GM12878 (cell line): ENCODE measurements around the gene ZG16. TPM values are rescaled to one million over a fixed set of nuclear protein-coding genes. Genes with fewer than 3 reads are reported as not detected.

Experiments
- ATF2 ChIP-seq: IDR thresholded peaks from 2 replicates; pipeline ENCODE4 v1.6.1; 2012; ENCODE audit warnings: low read length, inconsistent platforms
- CTCF ChIP-seq, 3 experiments: IDR thresholded peaks in 2 of 3; conservative IDR thresholded peaks in 1 of 3; 2 replicates each; pipeline ENCODE4 v1.5.1; 2011; ENCODE audit warnings: low read depth in 3 of 3, low read length in 3 of 3, mild to moderate bottlenecking in 3 of 3, control low read depth in 2 of 3, moderate library complexity in 2 of 3, inconsistent platforms in 1 of 3, mixed read lengths in 1 of 3; ENCODE audit not compliant: control insufficient read depth in 2 of 3, insufficient read depth in 1 of 3; ENCODE audit errors: extremely low read depth in 1 of 3
- EP300 ChIP-seq, 2 experiments: fragments of 150-350 bp in 1 of 2; IDR thresholded peaks; 2 replicates each; pipeline ENCODE4 v1.6.1; 2011 to 2012; ENCODE audit warnings: low read depth in 2 of 2, low read length in 2 of 2, borderline replicate concordance in 1 of 2, improper control_type of control experiment in 1 of 2, inconsistent platforms in 1 of 2; ENCODE audit not compliant: control insufficient read depth in 1 of 2
- GABPA ChIP-seq: IDR thresholded peaks from 2 replicates; pipeline ENCODE4 v1.6.1; 2014; ENCODE audit warnings: antibody characterized with exemption, low read depth, mild to moderate bottlenecking, inconsistent platforms
- HSF1 ChIP-seq: fragments of 150-350 bp; IDR thresholded peaks from 2 replicates; pipeline ENCODE4 v1.6.1; 2014; ENCODE audit warnings: mild to moderate bottlenecking, low read depth, low read length
- KLF5 ChIP-seq: fragments of 450-650 bp; IDR thresholded peaks from 2 replicates; pipeline ENCODE4 v1.6.1; 2014; ENCODE audit warnings: mild to moderate bottlenecking; ENCODE audit not compliant: partially characterized antibody
- MTA3 ChIP-seq: IDR thresholded peaks from 2 replicates; pipeline ENCODE4 v1.6.1; 2012; ENCODE audit warnings: low read length, inconsistent platforms, borderline replicate concordance
- NBN ChIP-seq: fragments of 450-650 bp; IDR thresholded peaks from 2 replicates; pipeline ENCODE4 v1.6.1; 2016
- NR2C1 ChIP-seq: fragments of 450-650 bp; IDR thresholded peaks from 2 replicates; pipeline ENCODE4 v1.6.1; 2017; ENCODE audit warnings: antibody characterized with exemption, mild to moderate bottlenecking, moderate library complexity
- NR2F1 ChIP-seq: fragments of 450-650 bp; conservative IDR thresholded peaks from 2 replicates; pipeline ENCODE4 v1.6.1; 2017; ENCODE audit warnings: mild to moderate bottlenecking
- PKNOX1 ChIP-seq: fragments of 450-650 bp; IDR thresholded peaks from 2 replicates; pipeline ENCODE4 v1.6.1; 2016; ENCODE audit warnings: mild to moderate bottlenecking
- POLR2AphosphoS5 ChIP-seq: IDR thresholded peaks from 2 replicates; pipeline ENCODE4 v1.6.1; 2011; ENCODE audit warnings: mild to moderate bottlenecking, low read length, inconsistent platforms
- RBBP5 ChIP-seq: fragments of 200-600 bp; sonication (generic); conservative IDR thresholded peaks from 2 replicates; pipeline ENCODE4 v1.6.1; 2016
- SMARCA5 ChIP-seq: fragments of 450-650 bp; IDR thresholded peaks from 2 replicates; pipeline ENCODE4 v1.6.1; 2017; ENCODE audit warnings: mild to moderate bottlenecking
- SREBF1 ChIP-seq: IDR thresholded peaks from 2 replicates; pipeline ENCODE4 v1.6.1; 2012; ENCODE audit warnings: mild to moderate bottlenecking, low read length
- STAT1 ChIP-seq: fragments of 450-650 bp; conservative IDR thresholded peaks from 2 replicates; pipeline ENCODE4 v1.6.1; 2014; ENCODE audit warnings: antibody characterized with exemption, mild to moderate bottlenecking
- TBL1XR1 ChIP-seq: IDR thresholded peaks from 2 replicates; pipeline ENCODE4 v1.6.1; 2012; ENCODE audit warnings: low read depth, low read length, improper control_type of control experiment
- YY1 ChIP-seq: IDR thresholded peaks from 2 replicates; pipeline ENCODE4 v1.6.1; 2011; ENCODE audit warnings: low read depth, mild to moderate bottlenecking, low read length
- ZNF207 ChIP-seq: fragments of 450-650 bp; IDR thresholded peaks from 2 replicates; pipeline ENCODE4 v1.6.1; 2014; ENCODE audit warnings: antibody characterized with exemption, mild to moderate bottlenecking, borderline replicate concordance
- ZNF622 ChIP-seq: fragments of 450-650 bp; IDR thresholded peaks from 2 replicates; pipeline ENCODE4 v1.6.1; 2017; ENCODE audit warnings: mild to moderate bottlenecking, inconsistent platforms
- ZNF687 ChIP-seq: fragments of 450-650 bp; IDR thresholded peaks from 2 replicates; pipeline ENCODE4 v1.6.1; 2017; ENCODE audit warnings: mild to moderate bottlenecking, moderate library complexity
- polyA plus RNA-seq, 11 experiments: library from polyadenylated mRNA; depleted of rRNA in 4 of 11; unstranded in 6 of 11; stranded (reverse) in 5 of 11; fragments of >200 nt; fragmentation: Nextera tagmentation in 4 of 11; fragmentation: Illumina TruSeq in 1 of 11; extraction: Ambion mirVana in 4 of 11; extraction: Trizol in 1 of 11; gene quantifications; 1 replicate in 1 of 11; 2 replicates in 10 of 11; pipeline versions ENCODE4 v1.2.1 to v1.2.3, GENCODE V29; 2011 to 2016; ENCODE audit warnings: inconsistent platforms in 2 of 11, missing spikeins in 2 of 11, low read depth in 1 of 11
- total RNA-seq, 4 experiments: library from RNA; depleted of rRNA in 3 of 4; stranded (reverse); fragments of >200 nt in 3 of 4; fragmentation: Illumina TruSeq in 1 of 4; extraction: Trizol in 1 of 4; gene quantifications; 2 replicates each; pipeline versions ENCODE4 v1.2.1 to v1.2.3, GENCODE V29; 2013 to 2021

The ZG16 gene
- total and polyA plus RNA-seq, 10 of the 15 experiments (the other 5 are each of a cell fraction or from before 2014, with no cell fraction given), result not detected

- TF ChIP-seq CTCF (IDR thresholded peaks at IDR 0.05 in 2 of 3, conservative IDR thresholded peaks at IDR 0.05 in 1 of 3; ENCODE audit: control insufficient read depth in 2 of 3, extremely low read depth in 1 of 3, insufficient read depth in 1 of 3, low read depth in 3 of 3, low read length in 3 of 3) (peak; percentile 58 to 72 (median 68)), PKNOX1 (peak; percentile 78), YY1 (0 out of 2 replicates have a peak, but pooled peaks have one; percentile 37), GABPA (no peak), STAT1 (no peak), SMARCA5 (peak; percentile 57), KLF5 (peak; percentile 19), HSF1 (no peak), EP300 (IDR thresholded peaks at IDR 0.05; ENCODE audit: borderline replicate concordance in 1 of 2, control insufficient read depth in 1 of 2, low read depth in 2 of 2, low read length in 2 of 2) (0 out of 4 replicates have a peak, but pooled peaks of 1 of the 2 experiments have one; percentile 12), TBL1XR1 (0 out of 2 replicates have a peak, but pooled peaks have one; percentile 4), RBBP5 (no peak), ZNF687 (peak; percentile 97), POLR2AphosphoS5 (peak; percentile 65), ATF2 (no peak), ZNF622 (no peak), NR2F1 (no peak), ZNF207 (peak; percentile 18; the same call in 1 of the 2 replicates), NR2C1 (no peak), SREBF1 (no peak), MTA3 (no peak), NBN (peak; percentile 83)
These were observed 29.6 kb downstream of the ZG16 start (continued) for GRCh38 chr16:29807426-29808218.
